ENCODE measurements around the gene CNTFR. TPM values are rescaled to one million over a fixed set of nuclear protein-coding genes. Genes with fewer than 3 reads are reported as not detected.

The CNTFR gene
- total RNA-seq, 1 experiment from 2014 or later, result 4.5 TPM

- no peak for DNase-seq (ENCODE audit: low spot score)
- TF ChIP-seq EZH2 (IDR thresholded peaks at IDR 0.05; ENCODE audit: borderline replicate concordance, low read depth, low read length, poor library complexity, severe bottlenecking), result no peak
- TF ChIP-seq CTCF (conservative IDR thresholded peaks at IDR 0.05; ENCODE audit: low read depth, low read length), result no peak
- BruUV-seq (replicated peaks), result no TSS peak
- H3K36me3 ChIP-seq (ENCODE audit: insufficient read depth, low read length, poor library complexity, severe bottlenecking), result no peaks in the 10 kb centered on the region
- H3K9me3 ChIP-seq (ENCODE audit: low read depth, low read length, poor library complexity, severe bottlenecking), result no peaks in the 10 kb centered on the region
- H3K27me3 ChIP-seq (replicated peaks; ENCODE audit: insufficient read depth, low read depth, low read length, poor library complexity), result no peaks in the 10 kb centered on the region
- H3K27ac ChIP-seq (ENCODE audit: low read depth, low read length, poor library complexity, severe bottlenecking), result no peak overlapping the region
- ChIA-PET CTCF (no interaction called here), POLR2A (ENCODE audit: low non-redundant PET) (no interaction called here)
- intact Hi-C loops (cut with micrococcal nuclease; ENCODE audit: unreplicated experiment), result no loop called here
- peaks cover 10% of the 10 kb centered on the region for H3K4me1 ChIP-seq (ENCODE audit: insufficient read depth, low read length, poor library complexity, severe bottlenecking)
- H3K4me3 ChIP-seq (ENCODE audit: low read depth, low read length, poor library complexity, severe bottlenecking), result no peak overlapping the region
Measured at GRCh38 chr9:34520505-34521385, 68.8 kb downstream of the CNTFR start.

- CTCF ChIA-PET, result no interaction called here
- TF ChIP-seq CTCF (conservative IDR thresholded peaks at IDR 0.05; ENCODE audit: low read depth, low read length) (no peak), EZH2 (IDR thresholded peaks at IDR 0.05; ENCODE audit: borderline replicate concordance, low read depth, low read length, poor library complexity, severe bottlenecking) (no peak)
- H3K36me3 ChIP-seq (ENCODE audit: insufficient read depth, low read length, poor library complexity, severe bottlenecking), result no peaks in the 10 kb centered on the region
- POLR2A ChIA-PET (ENCODE audit: low non-redundant PET), result no interaction called here
- no peak for DNase-seq (ENCODE audit: low spot score)
- intact Hi-C loops (cut with micrococcal nuclease; ENCODE audit: unreplicated experiment), result no loop called here
- no peak overlapping the region for H3K4me3 ChIP-seq (ENCODE audit: low read depth, low read length, poor library complexity, severe bottlenecking)
- H3K27me3 ChIP-seq (replicated peaks; ENCODE audit: insufficient read depth, low read depth, low read length, poor library complexity), result no peaks in the 10 kb centered on the region
- no TSS peak for BruUV-seq (replicated peaks)
- H3K9me3 ChIP-seq (ENCODE audit: low read depth, low read length, poor library complexity, severe bottlenecking), result no peaks in the 10 kb centered on the region
- H3K27ac ChIP-seq (ENCODE audit: low read depth, low read length, poor library complexity, severe bottlenecking), result no peak overlapping the region
- peaks cover 9% of the 10 kb centered on the region for H3K4me1 ChIP-seq (ENCODE audit: insufficient read depth, low read length, poor library complexity, severe bottlenecking)
Measured at GRCh38 chr9:34520096-34520495, 69.4 kb downstream of the CNTFR start.

DNA sequence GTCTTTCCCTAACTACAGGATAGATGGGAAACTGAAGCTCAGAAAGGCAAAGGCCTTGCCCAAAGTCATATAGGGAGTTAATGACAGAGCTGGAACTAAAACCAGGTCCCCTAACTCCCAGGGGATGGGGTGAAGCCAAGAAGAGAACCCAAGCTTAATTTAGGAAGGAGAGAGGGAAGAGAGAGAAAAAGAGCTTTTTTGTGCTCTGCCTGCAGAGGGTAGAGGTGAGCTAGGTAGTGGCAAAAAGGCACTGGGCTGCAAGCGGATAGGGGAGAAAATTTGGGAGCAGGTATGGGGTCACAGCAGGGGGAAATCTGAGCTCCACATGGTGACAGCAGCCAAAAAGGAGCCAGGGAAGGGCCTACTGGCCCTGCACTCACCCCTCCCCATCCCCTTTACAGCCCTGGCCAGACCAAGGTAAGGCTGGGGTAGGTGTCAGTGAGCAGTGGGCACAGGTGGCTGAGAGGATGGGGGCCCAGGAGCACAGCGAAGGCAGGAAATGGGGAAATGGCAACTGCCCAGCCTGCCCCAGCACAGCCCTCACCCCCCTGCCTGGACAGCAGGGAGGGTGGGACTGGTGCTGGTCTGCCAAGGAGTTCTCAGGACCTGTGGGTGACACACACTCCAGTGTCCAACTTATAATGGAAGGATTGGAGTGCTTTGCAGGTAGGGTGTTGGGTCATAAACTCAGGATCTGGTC is 70.1 kb downstream of the CNTFR start:
- Histone ChIP-seq H3K27me3 (replicated peaks; ENCODE audit: insufficient read depth, low read depth, low read length, poor library complexity) (no peaks in the 10 kb centered on the region), H3K36me3 (ENCODE audit: insufficient read depth, low read length, poor library complexity, severe bottlenecking) (no peaks in the 10 kb centered on the region), H3K4me1 (ENCODE audit: insufficient read depth, low read length, poor library complexity, severe bottlenecking) (peaks cover 3% of the 10 kb centered on the region), H3K4me3 (ENCODE audit: low read depth, low read length, poor library complexity, severe bottlenecking) (no peak overlapping the region), H3K9me3 (ENCODE audit: low read depth, low read length, poor library complexity, severe bottlenecking) (no peaks in the 10 kb centered on the region), H3K27ac (ENCODE audit: low read depth, low read length, poor library complexity, severe bottlenecking) (no peak overlapping the region)
- no peak for TF ChIP-seq EZH2 (IDR thresholded peaks at IDR 0.05; ENCODE audit: borderline replicate concordance, low read depth, low read length, poor library complexity, severe bottlenecking)
- TF ChIP-seq CTCF (conservative IDR thresholded peaks at IDR 0.05; ENCODE audit: low read depth, low read length), result no peak
- intact Hi-C loops (cut with micrococcal nuclease; ENCODE audit: unreplicated experiment), result no loop called here
- no peak for DNase-seq (ENCODE audit: low spot score)
- BruUV-seq (replicated peaks), result no TSS peak
- ChIA-PET POLR2A (ENCODE audit: low non-redundant PET) (interaction anchor here (0.5 to 0.7 kb wide), 2 partner anchors 74 to 314 kb away, joined by 3 read pairs; no protein-coding TSS in a partner anchor), CTCF (no interaction called here)

Measured in A673 (cell line).